Suppressor macrophage treated with lipopolysaccharide for 4 hours (primary cell): Measurements from ENCODE around the gene SH3GLB1.
"Not testable (repeated sequence)": the region's sequence is repeated elsewhere in the genome, so short reads cannot be mapped to it uniquely, and the experiment has no call there.

ENCODE experiments used
- DNase-seq: peaks from one replicate; pipeline ENCODE4 v3.0.0-alpha.2; 2020

SH3GLB1 gene

GRCh38 chr1:86704458-86704971, at the start of gene SH3GLB1:
Gene SH3GLB1 (plus strand): TSS chr1:86704576. CDS start chr1:86704900, 324 bp downstream.
- DNase-seq: peak; percentile 94

GRCh38 chr1:86658381-86658780, 46.0 kb upstream of the SH3GLB1 start:
- DNase-seq: not testable (repeated sequence)

GRCh38 chr1:86666368-86666767, 38.0 kb upstream of the SH3GLB1 start:
- no peak for DNase-seq

GRCh38 chr1:86687595-86687994, 16.8 kb upstream of the SH3GLB1 start:
- no peak for DNase-seq

GRCh38 chr1:86692641-86693040, 11.7 kb upstream of the SH3GLB1 start:
- no peak for DNase-seq

- DNase-seq: no peak
Observed at GRCh38 chr1:86695400-86695799, 9.0 kb upstream of the SH3GLB1 start.

GRCh38 chr1:86696522-86696921, 7.9 kb upstream of the SH3GLB1 start:
- DNase-seq: no peak

- no peak for DNase-seq
Observed at GRCh38 chr1:86699186-86699585, 5.2 kb upstream of the SH3GLB1 start.

- DNase-seq: no peak
Observed at GRCh38 chr1:86701731-86702130, 2.6 kb upstream of the SH3GLB1 start.

GRCh38 chr1:86702954-86703494, 1.4 kb upstream of the SH3GLB1 start:
- not testable (repeated sequence) for DNase-seq

GRCh38 chr1:86703696-86704457, 499 bp upstream of the SH3GLB1 start:
- no peak for DNase-seq

GRCh38 chr1:86704972-86705664, 742 bp downstream of the SH3GLB1 start:
- peak; percentile 72 for DNase-seq

GRCh38 chr1:86705665-86705985, 1.2 kb downstream of the SH3GLB1 start:
- DNase-seq: peak; percentile 43

- DNase-seq: no peak
Observed at GRCh38 chr1:86706018-86706635, 1.8 kb downstream of the SH3GLB1 start.

- peak; percentile 30 for DNase-seq
Observed at GRCh38 chr1:86708920-86709319, 4.5 kb downstream of the SH3GLB1 start.

GRCh38 chr1:86712088-86712860, 7.9 kb downstream of the SH3GLB1 start:
- no peak for DNase-seq

- DNase-seq: no peak
Observed at GRCh38 chr1:86713477-86713876, 9.1 kb downstream of the SH3GLB1 start.

GRCh38 chr1:86714159-86714558, 9.8 kb downstream of the SH3GLB1 start:
- DNase-seq: no peak

GRCh38 chr1:86714561-86715244, 10.3 kb downstream of the SH3GLB1 start:
- DNase-seq: no peak

GRCh38 chr1:86718786-86719185, 14.4 kb downstream of the SH3GLB1 start:
- no peak for DNase-seq

GRCh38 chr1:86731416-86731815, 27.0 kb downstream of the SH3GLB1 start:
- DNase-seq: no peak

- DNase-seq: no peak
Observed at GRCh38 chr1:86733340-86733739, 29.0 kb downstream of the SH3GLB1 start.
